NT2/D1 (cell line): Measurements from ENCODE around the gene COMMD9.

Source experiments
- YY1 ChIP-seq: IDR thresholded peaks from 2 replicates; pipeline ENCODE4 v1.6.1; 2011; ENCODE audit not compliant: insufficient read length, insufficient read depth
- ZNF274 ChIP-seq: IDR thresholded peaks from 2 replicates; pipeline ENCODE4 v1.6.1; 2011; ENCODE audit warnings: mild to moderate bottlenecking, low read depth, low read length

GRCh38 chr11:36281850-36282249, 7.4 kb downstream of the COMMD9 start:
- TF ChIP-seq ZNF274 = no peak
- no peak for TF ChIP-seq YY1
